IPS DF 19.7 (cell line): ENCODE data around the gene DHRSX.
"Not testable (repeated sequence)": the region's sequence is repeated elsewhere in the genome, so short reads cannot be mapped to it uniquely, and the experiment has no call there.

Experiments used
- DNase-seq: peaks from one replicate; pipeline ENCODE4 v3.0.0-alpha.2; 2013; ENCODE audit warnings: low read depth, low spot score

The DHRSX gene

GRCh38 chrX:2520539-2520938 is 19.8 kb upstream of the DHRSX start:
- no peak for DNase-seq

GRCh38 chrX:2519638-2520037 is 18.9 kb upstream of the DHRSX start:
- not testable (repeated sequence) for DNase-seq

- DNase-seq = no peak
Observed at GRCh38 chrX:2517055-2517454, 16.3 kb upstream of the DHRSX start.

GRCh38 chrX:2516623-2517022 is 15.8 kb upstream of the DHRSX start:
- DNase-seq = no peak

GRCh38 chrX:2514131-2514530 is 13.4 kb upstream of the DHRSX start:
- DNase-seq = no peak

GRCh38 chrX:2513121-2513664 is 12.4 kb upstream of the DHRSX start:
- DNase-seq = no peak

- DNase-seq = no peak
Observed at GRCh38 chrX:2512501-2512900, 11.7 kb upstream of the DHRSX start.

GRCh38 chrX:2511326-2511725 is 10.6 kb upstream of the DHRSX start:
- DNase-seq = no peak

GRCh38 chrX:2508648-2509335 is 8.0 kb upstream of the DHRSX start:
- no peak for DNase-seq

- no peak for DNase-seq
Observed at GRCh38 chrX:2507904-2508627, 7.3 kb upstream of the DHRSX start.

- no peak for DNase-seq
Observed at GRCh38 chrX:2507196-2507595, 6.4 kb upstream of the DHRSX start.

GRCh38 chrX:2505341-2505740 is 4.6 kb upstream of the DHRSX start:
- not testable (repeated sequence) for DNase-seq

GRCh38 chrX:2504706-2505332 is 4.0 kb upstream of the DHRSX start:
- DNase-seq = no peak

- DNase-seq = no peak
Observed at GRCh38 chrX:2503591-2504500, 3.1 kb upstream of the DHRSX start.

GRCh38 chrX:2502668-2503519 is 2.1 kb upstream of the DHRSX start:
- no peak for DNase-seq

- no peak for DNase-seq
Observed at GRCh38 chrX:2502120-2502667, 1.4 kb upstream of the DHRSX start.

- no peak for DNase-seq
Observed at GRCh38 chrX:2501559-2502102, 855 bp upstream of the DHRSX start.

GRCh38 chrX:2500091-2500802 is 529 bp downstream of the DHRSX start:
- DNase-seq = no peak

- no peak for DNase-seq
Observed at GRCh38 chrX:2499507-2499906, 1.3 kb downstream of the DHRSX start.
